GM10266 (cell line): Measurements from ENCODE around the gene NMRK2.
"Not testable (repeated sequence)": the region's sequence is repeated elsewhere in the genome, so short reads cannot be mapped to it uniquely, and the experiment has no call there.

ENCODE experiments used
- DNase-seq: peaks from one replicate; pipeline ENCODE4 v3.0.0; 2012; ENCODE audit errors: extremely low spot score
- CTCF ChIP-seq: IDR thresholded peaks from 2 replicates; pipeline ENCODE4 v1.5.1; 2012; ENCODE audit warnings: mild to moderate bottlenecking, low read depth; ENCODE audit not compliant: control insufficient read depth, insufficient read depth; ENCODE audit errors: missing control alignments

The NMRK2 gene

GRCh38 chr19:3963458-3964255 lies 30.8 kb downstream of the NMRK2 start:
- DNase-seq, result no peak
- no peak for TF ChIP-seq CTCF

GRCh38 chr19:3964256-3965194 lies 31.7 kb downstream of the NMRK2 start:
- TF ChIP-seq CTCF, result no peak
- DNase-seq, result no peak

- no peak for DNase-seq
- TF ChIP-seq CTCF, result no peak
These were observed 33.5 kb downstream of the NMRK2 start for GRCh38 chr19:3966051-3967017.

GRCh38 chr19:3967983-3968382 lies 35.1 kb downstream of the NMRK2 start:
- DNase-seq, result not testable (repeated sequence)

GRCh38 chr19:3968556-3969434 lies 35.9 kb downstream of the NMRK2 start:
- no peak for TF ChIP-seq CTCF
- no peak for DNase-seq

- no peak for DNase-seq
- no peak for TF ChIP-seq CTCF
These were observed 36.8 kb downstream of the NMRK2 start for GRCh38 chr19:3969435-3970312.
